Activated T-cell treated with anti-CD3 and anti-CD28 coated beads, Interleukin-2, amount 50 U/mL, for 72 hours (primary cell): ENCODE data around the gene NKD1. TPM values are rescaled to one million over a fixed set of nuclear protein-coding genes. Genes with fewer than 3 reads are reported as not detected.
A peak's percentile ranks its signal among the peaks of the same experiment; 100 is the strongest.

Source experiments
- ATAC-seq, 2 donors: fragments of 150-1000 bp; cut with Tn5 transposase; replicated peaks in 1 of 2; 2 replicates each; pipeline ENCODE4 v1.10.0; 2021; ENCODE audit warnings: moderate library complexity in 2 of 2, mild to moderate bottlenecking in 1 of 2
- DNase-seq, 2 donors: peaks; one replicate each; pipeline ENCODE4 v3.0.0; 2021 to 2022; ENCODE audit warnings: mixed read lengths in 1 of 2
- H3K27ac Mint-ChIP-seq: one replicate; pipeline ENCODE4 v1.8.0; 2022; ENCODE audit warnings: mild to moderate bottlenecking, moderate library complexity, mixed read lengths
- H3K27me3 Mint-ChIP-seq: one replicate; pipeline ENCODE4 v1.8.0; 2022; ENCODE audit warnings: low read depth, mixed read lengths
- H3K36me3 Mint-ChIP-seq, 2 donors: one replicate each; pipeline ENCODE4 v1.8.0; 2022; ENCODE audit warnings: mixed read lengths in 2 of 2, mild to moderate bottlenecking in 1 of 2; ENCODE audit not compliant: insufficient read depth in 2 of 2
- H3K4me1 Mint-ChIP-seq: one replicate; pipeline ENCODE4 v1.8.0; 2022; ENCODE audit warnings: low read depth, mixed read lengths
- H3K4me3 Mint-ChIP-seq, 2 donors: one replicate each; pipeline ENCODE4 v1.8.0; 2022; ENCODE audit warnings: mild to moderate bottlenecking in 2 of 2, mixed read lengths in 2 of 2, moderate library complexity in 2 of 2
- H3K9me3 Mint-ChIP-seq, 2 donors: one replicate each; pipeline ENCODE4 v1.8.0; 2022; ENCODE audit warnings: mixed read lengths in 2 of 2
- total RNA-seq, 2 donors: library from RNA; stranded (reverse); gene quantifications; one replicate each; pipeline ENCODE4 v1.2.3, GENCODE V29; 2022

The NKD1 gene
- total RNA-seq, 2 donors from 2014 or later: 0.96 to 2.4 TPM

DNA sequence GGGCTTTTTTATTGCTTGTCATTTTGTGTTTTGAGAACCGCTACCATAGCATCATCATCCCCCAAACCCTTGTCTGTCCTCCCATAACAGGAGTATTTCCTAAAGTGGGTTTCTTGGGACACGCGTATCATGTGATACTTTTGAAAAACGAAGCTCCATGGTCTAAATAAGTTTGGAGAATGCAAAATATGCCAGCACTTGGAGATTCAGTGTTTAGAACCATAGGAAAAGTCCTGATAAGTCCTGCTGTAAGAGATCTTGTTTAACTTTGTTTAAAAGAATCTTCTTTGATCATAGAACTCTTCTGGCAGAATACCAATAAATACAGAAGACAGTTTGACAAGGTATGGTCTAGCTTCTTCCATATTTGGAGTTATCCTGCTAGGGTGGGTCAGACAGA, 59.3 kb downstream of the NKD1 start:
- H3K9me3 Mint-ChIP-seq: no peaks in the 10 kb centered on the region
- H3K27me3 Mint-ChIP-seq: no peaks in the 10 kb centered on the region
- ATAC-seq (no peak), DNase-seq (no peak)
- H3K36me3 Mint-ChIP-seq: no peaks in the 10 kb centered on the region
- H3K27ac Mint-ChIP-seq: no peak overlapping the region
- H3K4me1 Mint-ChIP-seq: peaks cover 21% of the 10 kb centered on the region
- no peak overlapping the region for H3K4me3 Mint-ChIP-seq

DNA sequence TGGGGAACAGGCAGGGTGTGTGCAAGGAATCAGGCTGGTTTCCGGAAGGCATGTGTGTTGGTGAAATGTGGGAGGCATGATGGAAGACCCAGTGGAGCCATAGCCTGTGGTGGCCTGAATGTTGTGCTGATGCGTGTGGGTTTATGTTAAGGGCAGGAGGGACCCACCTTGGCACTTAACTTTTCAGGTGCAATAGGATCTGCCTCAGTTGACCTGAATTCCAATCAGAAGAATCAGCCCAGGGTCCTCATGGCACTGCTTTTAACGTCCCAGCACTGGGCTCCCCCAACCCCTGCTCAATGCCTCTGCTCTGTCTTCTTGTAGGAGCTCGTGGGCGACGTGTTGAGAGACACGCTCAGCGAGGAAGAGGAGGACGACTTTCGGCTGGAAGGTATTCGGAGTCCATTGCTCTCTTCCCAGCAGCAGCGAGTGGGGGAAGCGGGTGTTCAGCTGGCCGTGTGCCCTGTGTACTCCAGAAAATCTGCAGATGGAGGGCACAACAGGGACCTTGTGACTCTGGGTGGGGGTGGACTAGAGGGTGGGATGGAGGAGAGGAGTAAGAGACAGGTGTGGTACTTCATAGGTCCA, 59.9 kb downstream of the NKD1 start:
- Mint-ChIP-seq H3K4me3 (no peak overlapping the region), H3K36me3 (no peaks in the 10 kb centered on the region), H3K27ac (no peak overlapping the region), H3K27me3 (no peaks in the 10 kb centered on the region), H3K9me3 (no peaks in the 10 kb centered on the region), H3K4me1 (peaks cover 19% of the 10 kb centered on the region)
- ATAC-seq: no peak
- no peak for DNase-seq

DNA sequence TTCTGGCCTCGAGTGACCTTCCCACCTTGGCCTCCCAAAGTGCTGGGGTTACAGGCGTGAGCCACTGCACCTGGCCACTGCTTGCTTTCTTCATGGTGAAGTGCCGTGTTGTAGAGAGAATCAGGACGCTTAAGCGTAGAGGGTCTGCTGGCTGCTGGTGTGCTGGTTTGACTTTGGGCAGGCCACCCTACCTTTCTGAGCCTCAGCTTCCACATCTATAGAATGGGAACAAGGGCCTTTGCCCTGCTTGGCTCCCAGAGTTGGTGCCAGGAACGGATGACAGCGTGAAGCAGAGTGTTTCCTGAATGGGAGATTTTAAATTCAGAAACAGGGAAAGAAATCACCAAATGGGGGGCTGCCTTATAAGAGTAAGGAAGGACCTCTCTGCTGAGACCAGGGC, 60.9 kb downstream of the NKD1 start:
- peaks cover 11% of the 10 kb centered on the region for H3K4me1 Mint-ChIP-seq
- no peak overlapping the region for H3K27ac Mint-ChIP-seq
- no peak overlapping the region for H3K4me3 Mint-ChIP-seq
- ATAC-seq: no peak
- no peaks in the 10 kb centered on the region for H3K27me3 Mint-ChIP-seq
- no peak for DNase-seq
- H3K36me3 Mint-ChIP-seq: no peaks in the 10 kb centered on the region
- H3K9me3 Mint-ChIP-seq: no peaks in the 10 kb centered on the region

DNA sequence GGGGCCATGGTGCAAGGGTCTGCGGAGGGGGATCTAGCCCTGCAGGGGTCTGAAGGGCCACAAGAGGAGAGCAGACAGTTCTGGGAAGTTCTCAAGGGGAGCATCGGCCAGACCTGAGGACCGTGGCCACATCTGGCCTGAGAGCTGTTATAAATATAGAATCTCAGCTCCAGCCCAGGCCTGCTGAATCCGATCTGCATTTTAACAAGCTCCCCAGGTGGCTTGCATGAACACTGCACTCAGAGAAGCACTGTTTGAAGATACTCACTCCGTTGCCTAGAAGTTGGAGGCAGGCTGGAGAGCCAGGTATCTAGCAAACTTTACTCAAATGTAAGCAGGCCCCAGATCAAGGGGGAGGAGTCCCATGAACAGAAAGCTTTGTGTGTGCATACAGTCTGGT, 61.3 kb downstream of the NKD1 start:
- no peaks in the 10 kb centered on the region for H3K27me3 Mint-ChIP-seq
- no peak overlapping the region for H3K4me3 Mint-ChIP-seq
- ATAC-seq (no peak), DNase-seq (no peak)
- no peaks in the 10 kb centered on the region for H3K36me3 Mint-ChIP-seq
- H3K27ac Mint-ChIP-seq: no peak overlapping the region
- H3K4me1 Mint-ChIP-seq: peaks cover 11% of the 10 kb centered on the region
- no peaks in the 10 kb centered on the region for H3K9me3 Mint-ChIP-seq

DNA sequence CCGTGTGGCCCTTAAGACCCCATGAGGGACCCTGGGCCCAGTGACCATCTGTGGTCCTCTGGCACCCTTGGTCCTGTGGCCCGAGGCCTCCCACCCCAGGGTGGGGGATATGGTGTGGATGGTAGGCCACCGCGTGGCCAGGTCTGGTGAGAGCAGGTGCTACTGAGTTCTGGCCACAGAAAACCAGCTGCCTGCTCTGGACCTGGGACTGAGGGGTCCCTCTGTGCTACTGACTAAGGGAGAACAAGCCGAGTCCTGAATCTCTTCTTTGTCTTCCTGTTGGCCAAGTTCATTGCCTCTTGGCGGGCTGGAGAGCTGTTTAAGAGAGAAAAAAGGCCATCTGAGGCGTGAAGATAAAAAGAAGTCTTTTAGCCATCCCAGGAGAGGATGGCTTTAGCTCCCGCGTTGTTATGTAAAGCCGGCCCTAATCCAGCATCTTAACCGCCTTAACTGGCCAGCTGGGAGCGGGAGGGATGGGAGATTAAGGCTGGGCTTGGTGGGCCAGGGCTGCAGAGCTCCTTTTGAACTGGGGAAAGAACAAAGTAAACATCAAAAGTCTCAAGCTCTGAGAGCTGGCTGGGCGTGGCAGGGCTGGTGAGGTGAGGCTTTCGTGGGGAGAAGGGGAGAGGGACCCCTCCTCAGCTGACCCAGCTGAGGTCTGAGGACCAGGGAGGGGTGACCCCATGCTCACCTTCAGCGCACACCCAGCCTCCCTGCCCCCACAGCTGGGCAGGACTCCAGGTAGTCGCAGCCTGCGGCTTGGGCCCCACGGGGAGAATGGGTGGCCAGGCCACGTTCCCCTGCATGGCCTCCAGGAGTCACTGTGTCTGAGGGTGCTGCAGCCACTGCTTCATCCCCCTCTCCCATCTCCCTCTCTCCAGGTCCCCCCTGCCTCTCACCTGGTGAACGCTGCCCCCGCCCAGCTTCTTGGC, 62.4 kb downstream of the NKD1 start:
- H3K27ac Mint-ChIP-seq: no peak overlapping the region
- peaks cover 11% of the 10 kb centered on the region for H3K4me1 Mint-ChIP-seq
- no peak for DNase-seq
- no peaks in the 10 kb centered on the region for H3K36me3 Mint-ChIP-seq
- ATAC-seq: no peak
- H3K27me3 Mint-ChIP-seq: no peaks in the 10 kb centered on the region
- H3K9me3 Mint-ChIP-seq: no peaks in the 10 kb centered on the region
- H3K4me3 Mint-ChIP-seq: no peak overlapping the region

DNA sequence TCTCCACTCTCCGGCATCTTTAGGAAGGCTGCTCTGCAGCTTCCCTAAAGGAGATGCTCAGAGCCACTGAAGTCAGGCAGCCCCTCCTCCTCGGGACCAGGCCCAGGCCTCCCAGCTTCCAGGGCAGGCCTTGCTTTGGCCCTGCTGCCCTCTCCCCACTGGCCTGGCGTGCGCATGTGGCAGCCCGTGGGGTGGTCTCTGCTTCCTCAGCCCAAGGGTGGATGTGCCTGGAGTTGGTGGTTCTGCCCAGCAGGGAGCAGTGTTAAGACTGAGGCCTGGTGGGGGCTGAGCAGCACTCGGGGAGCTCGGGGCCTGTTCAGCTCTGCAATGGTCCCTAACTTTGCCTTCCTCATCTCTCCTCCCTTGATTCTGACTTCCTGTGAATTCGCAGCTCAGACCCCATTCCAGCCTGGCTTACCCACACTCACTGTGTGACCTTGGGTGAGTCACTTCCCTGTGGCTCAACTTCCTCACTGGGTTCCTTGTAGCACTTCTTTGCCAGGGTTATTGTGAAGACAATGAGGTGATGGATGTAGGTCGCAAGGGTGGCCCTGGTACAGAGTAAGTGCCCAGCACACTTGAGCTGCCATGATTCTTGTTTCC, 63.2 kb downstream of the NKD1 start:
- no peak for ATAC-seq
- H3K27me3 Mint-ChIP-seq: no peaks in the 10 kb centered on the region
- DNase-seq: no peak
- H3K4me1 Mint-ChIP-seq: peaks cover 15% of the 10 kb centered on the region
- no peak overlapping the region for H3K4me3 Mint-ChIP-seq
- no peaks in the 10 kb centered on the region for H3K36me3 Mint-ChIP-seq
- H3K27ac Mint-ChIP-seq: peak overlapping the region; percentile 21
- no peaks in the 10 kb centered on the region for H3K9me3 Mint-ChIP-seq

DNA sequence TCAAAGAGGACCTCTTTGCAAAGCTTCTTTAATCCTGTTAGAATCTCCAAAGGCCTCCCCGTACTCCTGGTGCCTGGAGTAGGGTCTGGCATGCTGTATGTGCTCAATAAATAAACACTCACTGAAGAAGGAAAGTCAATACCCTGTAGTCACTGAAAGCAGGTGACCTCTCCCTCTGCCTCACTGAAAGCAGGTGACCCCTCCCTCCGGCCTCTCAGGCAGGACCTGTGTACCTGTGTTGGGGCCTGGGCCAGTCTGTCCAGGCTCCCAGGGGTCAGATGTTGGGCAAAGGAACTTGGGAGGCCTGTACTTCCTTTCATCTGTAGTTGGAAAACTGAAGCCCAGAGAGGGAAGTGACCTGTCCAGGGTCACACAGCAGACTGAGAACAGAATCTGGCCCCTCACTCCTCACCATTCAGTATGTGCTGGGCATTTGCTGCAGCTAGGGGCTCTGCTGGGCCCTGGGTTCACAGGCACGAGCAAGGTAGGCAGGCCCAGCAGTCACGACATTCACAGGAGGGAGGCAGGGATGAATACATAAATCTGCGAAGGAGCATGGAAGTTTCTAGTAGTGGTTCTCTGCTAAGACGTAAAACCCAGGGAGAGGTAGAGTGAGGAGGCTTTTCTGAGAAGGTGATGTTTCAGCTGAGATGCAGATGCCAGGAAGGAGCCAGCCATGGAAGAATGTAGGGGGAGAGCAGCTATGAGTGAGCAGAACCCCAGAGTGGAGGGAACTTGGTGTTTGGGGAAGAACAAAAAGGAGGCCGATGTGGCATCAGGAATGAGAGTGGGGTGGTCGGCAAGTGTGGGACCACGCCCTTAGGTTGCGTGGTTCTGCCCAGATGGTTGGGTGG, 64.0 kb downstream of the NKD1 start:
- no peak for ATAC-seq
- no peak overlapping the region for H3K4me3 Mint-ChIP-seq
- no peaks in the 10 kb centered on the region for H3K9me3 Mint-ChIP-seq
- H3K27ac Mint-ChIP-seq: no peak overlapping the region
- no peaks in the 10 kb centered on the region for H3K27me3 Mint-ChIP-seq
- peaks cover 23% of the 10 kb centered on the region for H3K4me1 Mint-ChIP-seq
- no peak for DNase-seq
- no peaks in the 10 kb centered on the region for H3K36me3 Mint-ChIP-seq

DNA sequence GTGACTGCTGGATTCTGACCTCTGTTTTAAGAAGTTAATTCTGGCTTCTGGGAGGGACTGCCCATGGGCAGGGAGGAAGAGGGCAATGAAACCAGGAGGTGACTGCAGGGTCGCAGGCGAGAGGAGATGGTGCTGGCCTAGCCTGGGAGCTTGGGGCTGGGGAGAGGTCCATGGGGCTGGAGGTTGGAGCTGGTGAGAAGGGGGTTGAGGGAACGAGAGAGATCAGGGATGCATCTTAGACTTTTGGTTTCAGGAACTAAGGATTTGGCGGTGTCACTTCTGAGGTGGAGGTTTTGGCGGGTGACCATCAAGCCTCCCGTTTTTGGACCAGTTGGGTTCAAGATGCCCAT, 64.6 kb downstream of the NKD1 start:
- Mint-ChIP-seq H3K9me3 (no peaks in the 10 kb centered on the region), H3K27me3 (no peaks in the 10 kb centered on the region), H3K27ac (no peak overlapping the region), H3K4me3 (no peak overlapping the region), H3K4me1 (peaks cover 27% of the 10 kb centered on the region), H3K36me3 (no peaks in the 10 kb centered on the region)
- DNase-seq (no peak), ATAC-seq (no peak)

DNA sequence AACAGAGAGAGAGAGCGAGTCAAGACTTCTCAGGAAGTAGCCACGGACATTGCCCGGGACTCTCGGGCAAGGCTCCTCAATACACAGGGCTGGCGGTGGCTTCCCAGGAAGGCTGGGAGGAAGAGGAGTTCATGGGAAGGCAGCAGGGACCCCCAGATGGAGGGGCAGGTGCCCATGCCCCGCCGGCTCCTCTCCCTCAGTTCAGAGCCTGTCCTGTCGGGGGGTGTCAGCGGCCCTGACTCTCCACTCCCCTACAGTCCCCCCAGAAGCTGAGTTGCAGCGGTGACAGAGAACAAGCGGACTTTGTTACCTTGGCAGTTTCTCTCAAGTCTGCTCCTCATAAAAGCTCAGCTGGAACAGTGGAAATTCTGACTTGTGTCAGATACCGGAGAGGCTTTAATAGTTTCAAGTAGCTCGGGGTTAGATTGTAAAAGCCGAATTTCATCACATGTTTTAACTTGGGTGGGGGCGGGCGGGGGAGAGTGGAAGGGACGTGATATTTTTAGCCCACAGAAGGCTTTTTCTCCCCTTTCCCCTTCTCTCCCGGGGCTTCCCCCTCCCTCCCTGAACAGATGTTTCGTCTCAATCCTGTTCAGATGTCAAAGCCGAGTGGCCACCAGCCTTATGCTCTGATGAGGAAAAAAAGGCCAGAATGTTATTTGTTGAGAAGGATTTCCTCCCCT, 65.2 kb downstream of the NKD1 start:
- H3K36me3 Mint-ChIP-seq: no peaks in the 10 kb centered on the region

DNA sequence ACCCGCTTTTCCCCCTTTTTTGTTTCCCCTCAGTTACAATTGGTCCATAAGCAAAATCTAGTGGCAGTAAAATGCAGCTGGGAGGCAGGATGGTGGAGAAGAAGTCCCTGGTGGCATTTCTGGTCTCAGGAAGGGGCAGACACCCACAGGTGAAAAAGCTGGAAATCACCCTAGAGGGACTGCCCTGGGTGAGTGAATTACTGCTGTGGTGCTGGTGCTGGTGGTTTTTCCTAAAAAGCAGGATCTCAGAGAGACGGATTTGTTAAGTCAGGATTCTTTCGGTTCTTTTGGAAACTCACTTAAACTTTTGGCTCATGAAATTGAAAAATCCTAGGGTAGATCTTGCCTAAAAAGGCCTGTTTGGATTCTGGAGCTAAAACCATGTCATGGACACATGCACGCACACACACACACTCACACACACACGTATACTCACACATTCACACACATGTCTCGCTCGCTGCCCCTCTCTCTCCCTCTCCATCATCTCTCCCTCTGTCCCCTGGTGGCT, 65.8 kb downstream of the NKD1 start:
- no peak overlapping the region for H3K4me3 Mint-ChIP-seq
- DNase-seq: no peak
- H3K27ac Mint-ChIP-seq: no peak overlapping the region
- H3K36me3 Mint-ChIP-seq: no peaks in the 10 kb centered on the region
- ATAC-seq: no peak
- no peaks in the 10 kb centered on the region for H3K27me3 Mint-ChIP-seq
- peaks cover 27% of the 10 kb centered on the region for H3K4me1 Mint-ChIP-seq
- H3K9me3 Mint-ChIP-seq: no peaks in the 10 kb centered on the region

More for the DNA sequence above, 65.2 kb downstream of the NKD1 start:
- Mint-ChIP-seq H3K4me1 (peaks cover 27% of the 10 kb centered on the region), H3K4me3 (no peak overlapping the region), H3K27ac (no peak overlapping the region), H3K27me3 (no peaks in the 10 kb centered on the region), H3K9me3 (no peaks in the 10 kb centered on the region)
- no peak for ATAC-seq
- DNase-seq: no peak

DNA sequence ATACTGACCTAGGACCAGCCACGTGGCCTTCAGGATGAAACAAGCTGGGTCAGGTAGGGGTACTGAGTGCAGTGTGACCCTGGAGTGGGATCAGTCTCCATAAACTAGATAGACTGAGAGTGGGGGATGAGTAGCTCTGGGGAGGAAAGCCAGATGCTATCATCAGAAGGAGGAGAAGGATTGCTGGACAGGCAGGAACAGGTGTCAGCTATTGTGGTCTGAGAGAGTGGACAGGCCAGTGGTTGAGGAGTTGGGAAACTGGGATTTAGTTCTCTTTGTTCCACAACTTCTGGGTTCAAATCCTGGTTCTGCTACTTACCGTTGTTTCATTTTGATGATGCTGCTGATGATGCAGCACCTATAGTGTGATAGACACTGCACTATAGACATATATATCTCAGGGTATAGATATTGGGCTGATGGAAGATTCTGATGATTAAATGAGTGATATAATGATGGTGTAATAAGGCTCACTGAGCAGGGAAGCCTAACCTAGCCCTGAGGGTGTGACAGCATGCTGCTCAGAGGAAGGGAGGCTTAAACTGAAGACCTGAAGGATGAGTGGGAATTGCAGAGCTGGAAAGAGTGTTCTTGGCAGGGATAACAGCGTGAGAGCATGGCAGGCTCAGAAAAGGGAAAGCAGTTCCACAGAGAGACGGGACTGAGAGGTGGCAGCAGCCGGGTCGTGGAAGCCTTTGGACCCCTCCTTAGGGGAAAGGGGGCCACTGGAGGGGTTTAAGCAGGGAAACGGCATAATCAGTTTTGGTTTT, 66.9 kb downstream of the NKD1 start:
- ATAC-seq: no peak
- Mint-ChIP-seq H3K4me1 (peaks cover 27% of the 10 kb centered on the region), H3K27me3 (no peaks in the 10 kb centered on the region), H3K9me3 (no peaks in the 10 kb centered on the region), H3K27ac (no peak overlapping the region), H3K36me3 (no peaks in the 10 kb centered on the region), H3K4me3 (no peak overlapping the region)
- no peak for DNase-seq

DNA sequence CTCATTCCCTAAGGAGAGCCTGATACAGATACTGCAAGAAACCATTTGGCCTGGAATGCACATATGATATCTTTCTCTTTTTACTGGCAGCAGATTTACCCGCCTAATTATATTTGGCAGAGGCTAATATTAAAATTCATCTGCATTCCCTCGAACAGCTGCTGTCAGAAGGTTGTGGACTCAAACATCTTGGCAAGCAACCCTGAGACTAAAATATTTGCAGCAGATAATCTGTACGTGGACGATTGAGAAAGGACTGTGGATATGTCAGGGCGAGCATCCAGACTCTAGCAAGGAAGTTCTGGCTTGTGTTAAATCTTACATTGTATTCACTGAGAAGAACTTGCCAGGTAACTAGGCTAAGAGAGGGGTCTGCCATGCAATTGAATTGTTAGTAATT, 67.7 kb downstream of the NKD1 start:
- no peak overlapping the region for H3K27ac Mint-ChIP-seq
- no peaks in the 10 kb centered on the region for H3K27me3 Mint-ChIP-seq
- ATAC-seq (no peak), DNase-seq (no peak)
- no peaks in the 10 kb centered on the region for H3K9me3 Mint-ChIP-seq
- H3K36me3 Mint-ChIP-seq: no peaks in the 10 kb centered on the region
- no peak overlapping the region for H3K4me3 Mint-ChIP-seq
- H3K4me1 Mint-ChIP-seq: peaks cover 27% of the 10 kb centered on the region
